Inflammatory macrophage treated with lipopolysaccharide for 1 hour (primary cell): ENCODE measurements around the gene FOXD4L1.
"Not testable (repeated sequence)": the region's sequence is repeated elsewhere in the genome, so short reads cannot be mapped to it uniquely, and the experiment has no call there.

Experiments
- DNase-seq, 2 donors: peaks; one replicate each; pipeline ENCODE4 v3.0.0-alpha.2; 2020 to 2022

The FOXD4L1 gene

GRCh38 chr2:113527350-113528045 is 29.0 kb downstream of the FOXD4L1 start:
- not testable (repeated sequence) for DNase-seq

DNA sequence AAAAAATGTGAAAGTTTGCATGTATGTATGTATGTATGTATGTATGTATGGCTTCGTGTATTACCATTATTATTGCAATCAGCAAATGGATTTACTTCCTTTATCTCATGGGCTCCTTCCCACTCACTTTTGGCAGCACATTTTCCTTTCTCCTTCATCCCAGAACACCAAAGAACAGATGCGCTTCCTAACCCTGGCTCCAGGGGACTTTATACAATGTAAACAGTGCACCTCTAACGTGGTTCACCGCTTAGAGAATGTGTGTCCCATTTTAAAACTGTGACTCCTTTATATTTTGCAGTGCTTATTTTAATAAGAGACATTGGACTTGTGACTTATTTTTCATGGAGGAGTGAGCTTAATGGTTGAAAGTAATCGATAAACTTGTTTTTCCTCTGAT is 29.7 kb downstream of the FOXD4L1 start:
- not testable (repeated sequence) for DNase-seq

- not testable (repeated sequence) for DNase-seq
Observed at GRCh38 chr2:113528904-113529303, 30.4 kb downstream of the FOXD4L1 start.

DNA sequence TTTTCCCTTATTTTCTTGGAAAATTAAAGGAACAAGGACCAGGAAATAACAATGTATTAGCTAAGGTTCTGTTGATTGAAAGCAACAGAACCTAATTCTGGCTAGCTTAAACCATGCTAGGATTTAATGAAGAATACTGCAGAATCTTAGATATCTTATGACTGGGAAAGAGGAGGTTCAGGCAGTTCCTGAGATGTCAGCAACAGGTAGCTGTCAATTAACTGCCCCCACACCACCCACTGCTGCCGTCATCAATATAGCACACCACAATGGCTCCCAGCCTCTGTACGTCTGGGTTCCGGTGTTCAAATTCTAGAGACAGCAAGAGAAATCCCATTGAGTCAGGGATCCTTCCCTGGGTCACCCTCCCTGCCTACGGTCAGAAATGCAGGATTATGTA is 34.5 kb downstream of the FOXD4L1 start:
- not testable (repeated sequence) for DNase-seq

- not testable (repeated sequence) for DNase-seq
Observed at GRCh38 chr2:113536573-113536972, 38.1 kb downstream of the FOXD4L1 start.

DNA sequence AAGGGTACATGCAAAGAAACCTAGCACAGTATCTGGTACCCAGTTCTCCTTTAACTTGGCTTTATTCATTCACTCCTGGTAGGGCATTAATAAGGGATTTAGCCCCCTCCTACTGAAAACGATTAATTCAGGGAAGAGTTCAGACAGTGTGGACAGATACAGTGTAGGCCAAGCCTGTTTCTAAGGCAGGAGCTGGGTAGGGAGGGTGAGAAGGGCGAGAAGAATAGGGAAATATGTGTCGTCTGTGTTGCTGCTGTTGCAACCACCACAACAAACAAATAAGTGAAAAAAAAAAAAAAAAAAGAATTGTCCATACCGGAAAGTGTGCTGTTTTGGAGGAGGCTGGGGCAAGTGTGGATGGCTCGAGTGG is 42.4 kb downstream of the FOXD4L1 start:
- DNase-seq = not testable (repeated sequence)

- peak in 1 of 2 donors; percentile 1 for DNase-seq
Observed at GRCh38 chr2:113541204-113541975, 42.9 kb downstream of the FOXD4L1 start.

- not testable (repeated sequence) for DNase-seq
Observed at GRCh38 chr2:113541976-113542485, 43.6 kb downstream of the FOXD4L1 start.

- not testable (repeated sequence) for DNase-seq
Observed at GRCh38 chr2:113542529-113542928, 44.1 kb downstream of the FOXD4L1 start.
